Nephron (organoid): ENCODE results near the gene PSMB7.

Experiments
- H3K27ac Mint-ChIP-seq, 3 experiments: 2 replicates each; pipeline ENCODE4 v1.8.0; 2020; ENCODE audit warnings: mixed read lengths in 3 of 3, mild to moderate bottlenecking in 2 of 3, moderate library complexity in 1 of 3
- H3K27me3 Mint-ChIP-seq: 2 replicates; pipeline ENCODE4 v1.8.0; 2021; ENCODE audit warnings: low read depth, mild to moderate bottlenecking, moderate library complexity, mixed read lengths
- H3K36me3 Mint-ChIP-seq: 2 replicates; pipeline ENCODE4 v1.8.0; 2020; ENCODE audit warnings: low read depth, mixed read lengths
- H3K4me1 Mint-ChIP-seq: 2 replicates; pipeline ENCODE4 v1.8.0; 2020; ENCODE audit warnings: mixed read lengths
- H3K4me3 Mint-ChIP-seq, 3 experiments: 2 replicates each; pipeline ENCODE4 v1.8.0; 2020; ENCODE audit warnings: mild to moderate bottlenecking in 3 of 3, mixed read lengths in 3 of 3, moderate library complexity in 2 of 3
- H3K9me3 Mint-ChIP-seq: 2 replicates; pipeline ENCODE4 v1.8.0; 2020; ENCODE audit warnings: mixed read lengths
- TF ChIP-seq, protein P1 (sequence below), 3 experiments: fragments of 200-600 bp; sonication (generic); IDR thresholded peaks; one replicate each; pipeline ENCODE4 v1.5.0; 2021; ENCODE audit warnings: antibody characterized with exemption in 3 of 3; ENCODE audit not compliant: unreplicated experiment in 3 of 3

Gene PSMB7

DNA sequence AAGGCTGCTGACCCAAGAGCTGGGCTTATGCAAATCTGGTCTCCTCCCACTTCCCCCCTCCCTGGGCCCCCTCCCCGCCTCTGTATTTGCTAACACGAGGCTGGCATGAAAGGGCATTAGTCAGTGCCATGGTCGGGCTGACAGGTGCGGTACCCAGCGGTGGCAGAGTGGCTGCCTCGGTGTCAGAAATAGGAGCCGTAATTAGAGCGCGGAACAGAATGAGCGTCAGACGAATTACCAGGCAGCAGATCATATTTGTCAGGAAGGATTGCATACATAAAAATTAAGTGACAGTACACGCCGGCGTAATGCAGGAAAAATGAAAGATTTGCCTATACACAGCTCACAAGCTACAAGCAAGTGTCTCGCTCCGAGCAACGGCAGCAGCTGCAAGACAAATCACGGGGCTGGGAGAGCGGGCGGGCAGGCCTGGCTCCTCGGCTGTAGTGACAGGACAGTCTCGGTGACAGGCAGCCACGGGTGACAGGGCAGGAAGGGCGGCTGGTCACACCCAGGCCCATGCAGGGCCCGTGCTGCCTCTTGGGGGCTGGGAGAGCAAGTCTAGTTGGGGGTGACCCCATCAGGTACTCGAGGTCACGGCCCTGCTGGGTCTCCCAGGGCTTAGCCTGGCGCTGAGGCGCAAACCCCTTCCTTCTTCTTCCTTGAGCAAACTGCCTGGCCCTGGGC is 85.1 kb downstream of the PSMB7 start:
- H3K27me3 Mint-ChIP-seq: peaks cover 4% of the 10 kb centered on the region
- peaks cover 10% of the 10 kb centered on the region for H3K36me3 Mint-ChIP-seq
- peaks cover 23% of the 10 kb centered on the region for H3K4me1 Mint-ChIP-seq
- H3K27ac Mint-ChIP-seq: peak overlapping the region; percentile 35 to 76 (median 59)
- TF ChIP-seq, protein P1, sequence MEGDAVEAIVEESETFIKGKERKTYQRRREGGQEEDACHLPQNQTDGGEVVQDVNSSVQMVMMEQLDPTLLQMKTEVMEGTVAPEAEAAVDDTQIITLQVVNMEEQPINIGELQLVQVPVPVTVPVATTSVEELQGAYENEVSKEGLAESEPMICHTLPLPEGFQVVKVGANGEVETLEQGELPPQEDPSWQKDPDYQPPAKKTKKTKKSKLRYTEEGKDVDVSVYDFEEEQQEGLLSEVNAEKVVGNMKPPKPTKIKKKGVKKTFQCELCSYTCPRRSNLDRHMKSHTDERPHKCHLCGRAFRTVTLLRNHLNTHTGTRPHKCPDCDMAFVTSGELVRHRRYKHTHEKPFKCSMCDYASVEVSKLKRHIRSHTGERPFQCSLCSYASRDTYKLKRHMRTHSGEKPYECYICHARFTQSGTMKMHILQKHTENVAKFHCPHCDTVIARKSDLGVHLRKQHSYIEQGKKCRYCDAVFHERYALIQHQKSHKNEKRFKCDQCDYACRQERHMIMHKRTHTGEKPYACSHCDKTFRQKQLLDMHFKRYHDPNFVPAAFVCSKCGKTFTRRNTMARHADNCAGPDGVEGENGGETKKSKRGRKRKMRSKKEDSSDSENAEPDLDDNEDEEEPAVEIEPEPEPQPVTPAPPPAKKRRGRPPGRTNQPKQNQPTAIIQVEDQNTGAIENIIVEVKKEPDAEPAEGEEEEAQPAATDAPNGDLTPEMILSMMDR (IDR thresholded peaks at IDR 0.05; ENCODE audit: unreplicated experiment in 3 of 3): no peak
- H3K4me3 Mint-ChIP-seq: peak overlapping the region in 2 of 3 experiments; percentile 13 to 31
- no peaks in the 10 kb centered on the region for H3K9me3 Mint-ChIP-seq

GRCh38 chr9:124329206-124329792 is 85.9 kb downstream of the PSMB7 start:
- TF ChIP-seq, protein P1 (IDR thresholded peaks at IDR 0.05; ENCODE audit: unreplicated experiment in 3 of 3): no peak

GRCh38 chr9:124328285-124328684 is 87.0 kb downstream of the PSMB7 start:
- peaks cover 4% of the 10 kb centered on the region for H3K27me3 Mint-ChIP-seq
- no peak overlapping the region for H3K4me3 Mint-ChIP-seq
- H3K9me3 Mint-ChIP-seq: no peaks in the 10 kb centered on the region
- H3K27ac Mint-ChIP-seq: no peak overlapping the region
- peaks cover 23% of the 10 kb centered on the region for H3K4me1 Mint-ChIP-seq
- TF ChIP-seq, protein P1 (IDR thresholded peaks at IDR 0.05; ENCODE audit: unreplicated experiment in 3 of 3): no peak
- peaks cover 8% of the 10 kb centered on the region for H3K36me3 Mint-ChIP-seq

More at GRCh38 chr9:124329206-124329792, 85.9 kb downstream of the PSMB7 start:
- Mint-ChIP-seq H3K36me3 (peaks cover 8% of the 10 kb centered on the region), H3K27ac (no peak overlapping the region), H3K4me1 (peaks cover 23% of the 10 kb centered on the region), H3K9me3 (no peaks in the 10 kb centered on the region), H3K27me3 (peaks cover 4% of the 10 kb centered on the region), H3K4me3 (no peak overlapping the region)

DNA sequence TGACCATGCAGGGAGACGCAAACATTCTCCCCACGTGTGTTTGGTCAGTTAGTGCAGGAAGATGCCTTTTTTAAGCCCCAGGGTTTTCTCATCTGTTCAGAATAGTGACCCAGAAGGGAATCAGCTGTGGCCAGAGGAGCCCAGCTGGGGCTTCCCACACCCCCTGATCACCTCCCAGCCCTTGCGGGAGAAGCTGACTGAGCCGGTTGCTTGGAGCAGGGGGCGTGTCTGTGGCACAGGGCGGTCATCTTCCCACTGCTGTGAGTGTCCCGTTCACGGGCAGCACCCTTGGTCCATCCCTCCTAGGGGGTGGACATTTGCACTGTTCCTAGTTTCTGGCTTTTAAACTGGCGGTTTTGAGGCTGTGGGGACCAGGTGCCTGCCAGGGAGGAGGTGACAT is 87.8 kb downstream of the PSMB7 start:
- TF ChIP-seq, protein P1 (IDR thresholded peaks at IDR 0.05; ENCODE audit: unreplicated experiment in 3 of 3): no peak
- H3K27ac Mint-ChIP-seq: no peak overlapping the region
- peaks cover 14% of the 10 kb centered on the region for H3K36me3 Mint-ChIP-seq
- no peak overlapping the region for H3K4me3 Mint-ChIP-seq
- H3K27me3 Mint-ChIP-seq: no peaks in the 10 kb centered on the region
- peaks cover 16% of the 10 kb centered on the region for H3K4me1 Mint-ChIP-seq
- H3K9me3 Mint-ChIP-seq: no peaks in the 10 kb centered on the region

- TF ChIP-seq, protein P1 (IDR thresholded peaks at IDR 0.05; ENCODE audit: unreplicated experiment in 3 of 3): no peak
- peaks cover 11% of the 10 kb centered on the region for H3K4me1 Mint-ChIP-seq
- H3K36me3 Mint-ChIP-seq: peaks cover 14% of the 10 kb centered on the region
- H3K9me3 Mint-ChIP-seq: no peaks in the 10 kb centered on the region
- no peak overlapping the region for H3K4me3 Mint-ChIP-seq
- no peaks in the 10 kb centered on the region for H3K27me3 Mint-ChIP-seq
- H3K27ac Mint-ChIP-seq: no peak overlapping the region
These were observed 88.9 kb downstream of the PSMB7 start for GRCh38 chr9:124326378-124326777.

DNA sequence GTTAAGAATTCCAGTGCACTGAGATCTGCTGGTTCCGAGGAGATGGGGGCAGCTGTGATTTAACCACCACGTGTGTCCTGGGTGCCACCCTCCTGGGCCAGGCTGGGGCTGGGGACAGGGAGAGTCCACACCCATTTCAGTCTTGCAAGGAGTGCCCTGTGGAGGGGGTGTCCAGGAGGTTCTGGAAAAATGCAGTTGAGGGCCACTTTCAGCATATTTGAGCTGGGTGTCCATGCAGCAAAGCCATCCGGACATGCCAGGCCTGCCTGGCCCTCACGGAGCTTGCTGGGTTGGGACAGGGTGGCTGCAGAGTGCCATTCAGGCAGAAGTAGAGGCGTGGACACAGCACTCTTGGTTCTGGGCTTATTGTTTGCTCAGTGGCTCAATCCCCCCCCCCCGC is 89.4 kb downstream of the PSMB7 start:
- no peak overlapping the region for H3K27ac Mint-ChIP-seq
- H3K4me1 Mint-ChIP-seq: peaks cover 11% of the 10 kb centered on the region
- H3K36me3 Mint-ChIP-seq: peaks cover 14% of the 10 kb centered on the region
- H3K9me3 Mint-ChIP-seq: no peaks in the 10 kb centered on the region
- TF ChIP-seq, protein P1 (IDR thresholded peaks at IDR 0.05; ENCODE audit: unreplicated experiment in 3 of 3): no peak
- no peaks in the 10 kb centered on the region for H3K27me3 Mint-ChIP-seq
- no peak overlapping the region for H3K4me3 Mint-ChIP-seq
